GM18505 (cell line): ENCODE measurements around the gene LBH.

Source experiments
- ATAC-seq: cut with Tn5 transposase; IDR thresholded peaks from one replicate; pipeline ENCODE4 v1.9.1; 2021; ENCODE audit not compliant: unreplicated experiment
- POLR2A ChIP-seq: IDR thresholded peaks from 4 replicates; pipeline ENCODE4 v1.6.1; 2011; ENCODE audit warnings: borderline replicate concordance; ENCODE audit not compliant: insufficient read depth, insufficient read length; ENCODE audit errors: extremely low read depth

The LBH gene

DNA sequence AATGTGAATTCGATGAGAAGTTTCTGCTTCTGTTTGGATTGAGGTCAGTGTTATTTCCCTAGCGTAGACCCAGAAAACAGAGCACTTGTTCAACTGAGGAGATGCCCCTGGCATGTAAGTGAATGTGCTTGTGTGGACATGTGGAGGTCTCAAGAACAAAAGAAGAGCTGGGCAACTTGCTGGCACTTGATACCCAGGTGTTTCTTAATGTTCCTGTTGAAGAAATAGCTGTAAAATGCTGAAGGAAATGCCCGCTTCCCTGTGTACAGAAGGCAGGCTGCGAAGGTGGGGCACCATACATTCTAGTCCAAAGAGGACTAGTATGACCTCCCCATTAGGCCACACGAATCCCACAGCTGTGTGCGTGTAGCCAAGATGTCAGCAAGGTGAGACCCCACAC, 9.8 kb upstream of the LBH start:
- no peak for ATAC-seq
- no peak for TF ChIP-seq POLR2A

DNA sequence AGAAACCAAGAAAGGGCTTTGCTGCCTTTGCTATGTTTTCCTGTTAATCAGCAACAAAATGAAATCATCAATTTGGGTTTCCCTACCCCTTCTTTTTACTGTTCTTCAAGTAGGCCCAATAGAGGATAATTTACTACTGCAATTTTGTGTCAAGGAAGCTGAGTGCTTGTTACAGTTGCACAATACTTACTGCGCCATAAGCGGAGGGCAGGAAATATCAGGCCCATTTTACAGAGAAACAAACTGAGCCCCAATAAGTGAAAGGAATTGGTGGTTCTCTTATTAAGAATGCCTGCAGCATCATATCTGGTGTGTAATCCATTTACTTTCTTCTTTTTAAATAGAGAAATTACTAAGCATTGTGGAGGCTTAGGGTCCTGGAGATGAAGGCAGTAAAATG, 9.3 kb upstream of the LBH start:
- ATAC-seq: no peak
- no peak for TF ChIP-seq POLR2A

DNA sequence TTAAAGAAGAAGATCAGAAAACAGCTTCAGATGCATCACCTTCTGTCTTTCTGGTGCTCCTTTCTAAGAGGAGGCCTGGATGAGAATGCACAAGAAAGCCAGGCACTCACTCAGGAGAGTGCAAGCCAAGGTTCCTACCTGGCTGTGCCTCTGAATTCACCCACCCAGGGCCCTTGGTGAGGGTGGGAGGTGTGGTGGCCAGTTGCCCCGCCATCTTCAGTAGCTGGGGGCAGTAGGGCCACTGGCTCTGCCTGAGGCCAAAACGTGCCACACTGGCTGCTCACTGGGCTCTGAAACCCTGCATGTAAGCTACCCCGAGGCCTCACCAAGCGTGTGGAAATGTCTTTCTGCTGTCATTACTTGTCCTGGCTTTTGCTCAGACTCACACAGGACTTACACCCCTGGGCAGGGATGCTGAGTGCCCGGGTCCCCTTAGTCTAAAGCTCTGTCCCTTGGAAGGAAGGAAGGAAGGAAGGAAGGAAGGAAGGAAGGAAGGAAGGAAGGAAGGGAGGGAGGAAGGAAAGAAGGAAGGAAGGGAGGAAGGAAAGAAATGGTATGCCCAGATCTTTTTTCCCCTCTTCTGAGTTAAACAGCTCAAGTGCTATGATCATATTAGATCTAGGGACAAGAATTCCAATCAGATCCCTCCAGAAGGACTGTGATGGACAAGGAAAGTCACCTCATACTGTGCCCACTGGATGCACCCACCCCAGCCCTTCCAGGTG, 8.5 kb upstream of the LBH start:
- no peak for TF ChIP-seq POLR2A
- ATAC-seq: no peak

DNA sequence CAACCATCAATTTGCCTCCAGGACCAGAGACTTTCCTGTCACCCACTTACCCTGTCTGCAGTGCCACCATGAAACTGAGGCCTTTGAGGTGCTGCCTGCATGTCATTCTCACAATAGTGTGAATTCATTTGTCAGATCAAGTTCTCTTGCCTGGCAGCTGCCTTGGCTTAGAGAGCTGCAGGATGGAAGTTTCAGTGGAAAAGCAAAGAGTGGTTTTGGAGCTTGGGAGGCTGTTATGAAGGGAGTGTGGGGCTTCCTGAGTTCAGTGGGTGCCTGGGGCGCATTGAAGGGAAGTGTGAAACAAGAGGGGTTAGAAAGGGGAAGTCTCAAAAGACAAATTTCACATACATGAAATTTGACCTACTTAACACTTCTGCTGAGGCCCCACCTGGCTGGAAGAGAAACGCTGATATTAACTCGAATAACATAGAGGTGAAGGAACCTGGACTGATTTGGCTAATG, 7.9 kb upstream of the LBH start:
- ATAC-seq: no peak

DNA sequence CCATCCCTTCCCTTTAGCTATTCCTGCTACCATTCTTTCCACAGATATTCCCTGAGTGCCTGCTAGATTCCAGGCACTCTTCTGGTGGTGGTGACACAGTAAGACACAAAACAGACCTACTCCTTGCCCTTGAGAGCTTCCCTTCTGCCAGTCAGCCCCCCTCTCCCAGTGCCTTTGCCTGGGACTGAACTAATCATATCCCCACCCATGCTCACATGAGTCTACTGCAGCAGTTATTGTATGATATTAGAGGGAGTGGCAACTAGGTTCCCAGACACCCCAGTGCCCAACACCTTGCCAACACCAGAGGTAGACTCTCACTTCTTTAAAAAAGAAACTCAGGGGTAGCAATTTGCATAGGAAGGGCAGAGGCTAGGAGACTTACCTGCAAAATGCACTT, 7.2 kb upstream of the LBH start:
- no peak for ATAC-seq
- TF ChIP-seq POLR2A: no peak

More for the DNA sequence above, 7.9 kb upstream of the LBH start:
- TF ChIP-seq POLR2A: no peak

DNA sequence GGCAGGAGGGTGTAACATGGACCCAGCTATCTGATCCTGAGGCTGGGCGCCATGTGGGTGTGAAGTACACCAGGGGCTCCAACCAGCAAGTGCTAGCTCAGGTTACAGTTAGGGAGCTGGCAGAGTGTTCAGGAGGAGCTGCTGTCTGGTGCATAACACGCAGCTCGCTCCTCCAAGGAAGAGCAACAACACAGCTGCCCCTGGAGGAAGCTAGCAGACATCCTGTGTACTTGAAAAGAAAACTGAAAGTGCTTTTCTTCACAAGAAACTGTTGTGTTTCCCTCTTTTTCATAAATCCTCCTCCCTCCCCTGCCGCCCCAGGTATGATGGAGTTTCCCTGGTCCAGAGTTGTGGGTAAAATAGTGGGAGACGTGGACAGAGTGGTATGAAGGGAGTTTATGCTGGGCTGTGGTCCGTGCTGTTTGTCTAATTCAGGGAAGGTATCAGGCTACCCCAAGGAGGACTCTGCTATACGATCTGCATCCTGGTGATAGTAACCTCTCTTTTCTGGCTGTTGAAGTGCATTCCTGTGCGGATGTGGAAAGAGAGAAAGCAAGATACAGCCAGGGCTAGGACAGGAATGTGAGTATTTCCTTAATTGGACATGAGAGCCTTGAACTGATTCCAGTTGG, 6.1 kb upstream of the LBH start:
- TF ChIP-seq POLR2A: peak; percentile 32
- ATAC-seq: peak; percentile 49

DNA sequence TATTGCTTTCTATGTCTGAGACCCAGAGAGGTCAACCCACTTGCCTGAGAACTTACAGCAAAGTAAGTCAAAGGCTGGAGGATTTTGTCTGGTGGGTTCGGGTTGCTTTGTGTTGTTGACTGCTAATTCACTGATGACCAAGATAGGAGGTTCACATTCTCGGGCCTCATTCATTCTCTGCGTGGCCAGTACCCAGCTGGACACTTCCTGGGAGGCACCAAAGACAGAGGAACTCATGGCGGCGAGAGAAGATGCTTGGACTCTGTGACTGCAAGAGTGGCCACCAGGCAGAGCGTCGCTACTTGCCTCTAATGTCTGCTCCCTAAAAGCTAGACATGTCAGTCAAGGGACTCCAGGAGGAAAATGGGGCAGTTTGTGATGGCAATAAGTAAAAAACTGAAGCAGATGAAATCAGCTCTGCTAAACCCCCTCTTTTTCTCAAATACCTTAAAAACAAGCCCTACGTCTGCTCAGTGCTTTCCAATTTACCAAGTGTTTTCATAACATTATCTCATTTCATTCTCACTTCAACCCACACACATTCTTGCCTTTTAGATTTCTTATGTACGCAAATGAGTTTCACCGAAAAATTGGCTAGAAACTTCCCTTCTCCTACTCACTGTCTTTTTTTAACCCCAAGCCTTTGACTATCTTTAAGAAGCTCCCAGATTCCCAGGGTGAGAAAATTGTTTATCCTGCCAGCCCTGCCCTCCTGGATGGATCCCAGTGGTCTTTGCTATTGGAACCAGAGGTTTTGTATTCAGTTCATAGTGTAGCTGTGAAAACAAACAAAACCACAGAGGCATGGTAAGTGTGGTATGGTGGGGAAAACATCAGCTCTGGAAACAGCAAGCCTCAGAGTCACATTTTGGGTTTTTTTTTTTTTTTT, 4.9 kb upstream of the LBH start:
- no peak for TF ChIP-seq POLR2A
- ATAC-seq: no peak

DNA sequence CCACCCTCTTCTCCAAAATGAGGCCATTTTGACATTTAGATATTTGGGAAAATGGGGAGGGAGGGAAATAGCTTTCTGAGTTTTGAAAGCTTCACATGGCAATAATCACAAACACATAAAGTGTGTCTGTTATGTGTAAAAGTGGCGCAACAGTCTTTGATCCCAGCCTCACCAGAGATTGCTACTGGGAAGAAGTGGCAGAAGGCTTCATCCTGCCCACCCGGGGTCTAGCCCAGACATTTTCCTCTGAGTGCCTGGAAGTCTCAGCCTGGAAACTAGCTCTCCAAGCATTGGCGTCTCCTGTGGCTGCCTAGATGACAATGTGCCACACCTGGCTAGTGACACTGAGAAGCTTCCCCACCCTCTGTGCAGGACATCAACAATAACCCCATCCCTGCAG, 1.7 kb upstream of the LBH start:
- no peak for ATAC-seq
- TF ChIP-seq POLR2A: no peak

DNA sequence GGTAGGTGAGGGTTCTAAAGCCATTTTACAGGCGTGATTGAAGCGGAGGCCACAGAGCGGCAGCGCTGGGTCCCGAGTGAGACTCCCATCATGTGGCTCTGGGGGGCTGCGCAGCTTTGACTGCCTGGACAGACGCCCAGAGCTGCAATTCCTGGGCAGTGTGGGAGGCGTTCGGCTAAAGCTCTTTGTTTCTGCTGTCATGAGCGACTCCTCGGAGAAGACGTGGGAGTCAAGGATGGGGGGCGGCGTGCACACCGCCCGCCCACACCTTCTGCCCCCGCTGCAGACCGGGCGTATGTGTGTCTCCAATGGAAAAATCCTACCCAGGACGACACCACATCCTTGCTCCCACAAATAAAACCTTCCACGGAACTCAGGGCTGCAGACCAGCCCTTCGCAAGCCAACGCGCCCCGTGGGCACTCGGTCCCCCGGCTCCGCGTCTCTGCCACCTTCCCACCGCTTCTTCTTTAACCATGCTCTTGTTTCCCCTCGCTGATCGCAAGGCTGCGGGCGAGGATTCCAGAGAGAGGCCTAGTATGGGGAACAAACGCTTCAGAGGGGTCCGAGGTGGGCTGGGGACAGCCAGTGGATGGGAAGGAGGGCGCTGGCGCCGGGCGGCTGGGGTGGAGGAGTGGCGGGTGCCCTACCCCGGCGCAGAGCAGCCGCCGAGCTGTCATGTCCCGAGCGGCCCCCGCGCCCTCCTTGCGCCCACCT, 680 bp upstream of the LBH start:
- peak; percentile 26 for ATAC-seq
- TF ChIP-seq POLR2A: no peak

DNA sequence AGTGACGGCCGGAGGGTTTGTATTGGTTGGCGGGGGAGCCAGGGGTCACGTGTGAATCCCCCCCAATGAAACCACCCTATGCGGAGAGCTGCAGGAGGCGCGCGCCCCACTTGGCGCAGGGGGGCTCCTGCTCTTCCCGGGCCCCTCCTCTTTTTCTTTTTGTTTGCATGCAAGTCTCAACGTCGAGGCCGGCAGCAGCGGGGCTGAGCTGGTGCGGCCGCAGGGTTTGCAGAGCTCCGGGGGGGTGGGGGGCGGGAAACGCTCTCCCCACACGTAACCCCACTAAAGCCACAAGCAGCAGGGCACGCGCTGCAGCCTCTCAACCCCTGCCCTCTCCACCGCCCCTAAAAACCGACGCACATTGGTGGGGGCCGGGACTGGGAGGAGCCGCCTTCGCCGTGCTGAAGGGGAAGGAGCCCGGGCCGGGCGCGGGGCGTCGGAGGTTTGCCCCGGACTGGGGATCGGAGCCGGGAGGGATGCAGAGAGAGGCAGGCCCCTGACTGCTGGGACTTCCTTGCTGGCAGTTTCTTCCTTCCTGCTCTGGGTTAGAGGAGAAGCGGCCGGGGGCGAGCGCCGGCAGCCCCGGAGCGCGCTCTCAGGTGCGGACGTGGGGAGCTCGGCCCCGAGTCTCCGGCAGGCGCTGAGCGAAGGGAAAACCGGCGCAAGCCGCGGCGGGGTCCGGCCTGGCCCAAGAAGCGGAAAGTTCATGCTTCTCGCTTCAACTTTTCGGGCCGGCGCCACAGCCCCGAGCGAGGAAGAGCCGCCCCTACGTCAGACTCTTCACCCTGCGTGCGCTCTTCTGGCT, 864 bp downstream of the LBH start:
- ATAC-seq: peak; percentile 28
- peak; percentile 57 for TF ChIP-seq POLR2A

DNA sequence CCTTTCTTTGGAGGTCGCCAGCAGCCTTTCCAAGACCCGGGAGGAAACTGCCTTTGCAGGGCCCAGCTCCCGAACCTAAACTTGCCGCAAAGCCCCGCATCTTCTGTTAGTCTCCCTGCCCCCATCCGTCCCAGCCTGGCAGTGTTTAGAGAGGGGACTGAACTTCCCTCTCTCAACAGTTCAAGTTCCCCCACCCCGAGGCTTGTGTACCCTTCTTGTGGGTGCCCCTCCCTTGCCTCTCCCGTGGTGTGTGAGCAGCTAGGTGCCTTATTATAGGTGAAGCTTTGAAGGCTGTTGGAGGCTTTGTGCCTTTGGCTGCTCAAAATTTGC, 1.4 kb downstream of the LBH start:
- no peak for ATAC-seq
- no peak for TF ChIP-seq POLR2A

DNA sequence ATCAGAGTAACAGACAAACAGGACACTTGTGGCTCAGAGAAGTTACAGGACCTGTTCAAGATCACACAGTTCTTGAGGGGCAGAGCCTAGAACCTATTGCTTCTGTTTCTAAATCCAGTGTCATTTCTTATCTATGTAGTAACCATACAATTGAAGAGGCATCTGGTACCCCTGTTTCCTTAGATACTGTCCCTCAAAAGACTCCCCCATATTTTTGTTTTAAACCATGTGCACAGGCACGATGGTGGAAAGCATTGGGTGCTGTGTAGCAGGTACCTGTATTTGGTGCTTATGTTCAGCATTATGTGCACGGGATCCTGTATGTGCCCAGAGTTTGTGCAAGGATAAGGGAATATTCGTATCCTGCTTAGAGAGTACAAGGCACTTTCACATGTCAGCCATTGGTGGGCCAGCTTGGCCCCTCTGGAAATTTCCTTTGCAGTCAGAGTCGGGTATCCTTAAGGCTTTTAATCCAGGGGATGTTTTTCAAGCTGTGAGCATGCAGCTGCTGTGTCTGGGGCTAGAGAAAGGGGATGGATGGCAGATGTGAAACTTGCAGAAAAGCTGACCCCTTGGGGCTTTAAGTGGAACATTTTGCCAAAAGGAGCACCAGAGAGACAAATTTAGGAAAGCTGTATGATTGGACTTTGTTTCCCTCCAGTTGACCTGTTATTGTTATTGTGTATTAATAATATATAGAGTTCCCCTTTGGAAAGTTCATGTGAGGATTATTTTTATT, 2.1 kb downstream of the LBH start:
- ATAC-seq: no peak
- no peak for TF ChIP-seq POLR2A
